ENCODE data around the gene MYB.

The MYB gene

GRCh38 chr6:135187372-135187771 lies 6.3 kb downstream of the MYB start:
- DNase-seq (ENCODE audit: low read depth in 4 of 4, low spot score in 1 of 4) = no peak

GRCh38 chr6:135188718-135189117 lies 7.6 kb downstream of the MYB start:
- no peak for DNase-seq (ENCODE audit: low read depth in 4 of 4, low spot score in 1 of 4)

- DNase-seq (ENCODE audit: low read depth in 4 of 4, low spot score in 1 of 4) = no peak
Measured at GRCh38 chr6:135189344-135189743, 8.2 kb downstream of the MYB start.

DNA sequence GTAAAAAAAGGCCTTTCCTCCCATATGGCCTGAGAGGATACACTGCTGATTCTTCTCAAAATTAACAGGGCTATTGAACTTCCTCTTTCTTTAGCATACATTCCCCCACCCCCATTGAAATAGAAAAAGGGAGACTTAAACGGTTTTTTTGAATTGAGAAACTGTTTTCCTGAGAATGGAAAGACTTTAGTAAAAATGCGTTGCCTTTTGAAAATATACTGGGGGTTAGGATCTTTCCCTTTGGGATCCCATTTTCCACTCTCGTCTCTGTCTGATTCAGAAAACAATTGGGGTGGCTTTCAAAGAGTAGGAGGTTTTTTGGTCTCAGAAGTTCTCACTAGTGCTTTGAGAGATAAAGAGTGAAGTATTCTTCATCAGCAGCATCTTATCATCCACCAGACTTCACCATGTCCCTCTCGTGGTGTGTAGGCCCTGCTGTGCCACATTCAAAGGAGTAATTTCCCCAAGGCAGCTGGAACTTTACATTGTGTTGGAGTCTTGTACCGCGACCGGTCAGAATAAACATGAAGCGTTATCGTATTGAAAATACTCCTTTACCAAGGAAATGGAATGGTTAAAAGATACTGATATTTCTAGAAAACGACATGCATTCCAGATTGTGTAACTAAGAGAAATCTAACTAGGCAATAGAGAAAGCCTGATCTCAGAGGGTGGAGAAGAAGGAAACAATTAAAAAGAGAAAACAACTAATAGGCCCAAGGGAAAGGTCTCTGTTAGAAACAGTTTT lies 10.6 kb downstream of the MYB start:
- DNase-seq (ENCODE audit: low read depth in 4 of 4, low spot score in 1 of 4) = no peak

GRCh38 chr6:135192256-135193174 lies 11.4 kb downstream of the MYB start:
- no peak for DNase-seq (ENCODE audit: low read depth in 4 of 4, low spot score in 1 of 4)

GRCh38 chr6:135193221-135193620 lies 12.1 kb downstream of the MYB start:
- DNase-seq (ENCODE audit: low read depth in 4 of 4, low spot score in 1 of 4) = no peak

DNA sequence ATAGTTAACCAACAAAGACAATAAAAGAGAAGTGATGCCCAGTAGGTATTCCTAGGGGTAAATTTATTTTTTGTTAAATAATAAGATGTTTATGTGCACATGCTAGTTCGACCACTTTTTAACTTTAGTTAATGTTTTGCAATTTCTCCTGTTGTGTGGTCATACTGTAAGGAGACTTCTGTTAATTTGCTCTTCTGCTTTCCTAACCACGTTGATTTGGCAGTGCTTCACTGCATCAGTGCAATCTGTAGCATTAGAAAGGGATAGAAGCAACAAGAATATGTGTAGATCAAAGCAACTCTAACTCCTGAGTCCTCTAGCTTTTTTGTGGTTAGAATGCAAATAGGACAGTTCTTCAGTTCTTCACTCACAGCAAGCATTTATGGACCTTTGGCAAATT lies 13.9 kb downstream of the MYB start:
- DNase-seq (ENCODE audit: low read depth in 4 of 4, low spot score in 1 of 4) = no peak

- no peak for DNase-seq (ENCODE audit: low read depth in 4 of 4, low spot score in 1 of 4)
Measured at GRCh38 chr6:135195522-135195921, 14.4 kb downstream of the MYB start.

GRCh38 chr6:135196739-135197510 lies 15.8 kb downstream of the MYB start:
- DNase-seq (ENCODE audit: low read depth in 4 of 4, low spot score in 1 of 4) = no peak

DNA sequence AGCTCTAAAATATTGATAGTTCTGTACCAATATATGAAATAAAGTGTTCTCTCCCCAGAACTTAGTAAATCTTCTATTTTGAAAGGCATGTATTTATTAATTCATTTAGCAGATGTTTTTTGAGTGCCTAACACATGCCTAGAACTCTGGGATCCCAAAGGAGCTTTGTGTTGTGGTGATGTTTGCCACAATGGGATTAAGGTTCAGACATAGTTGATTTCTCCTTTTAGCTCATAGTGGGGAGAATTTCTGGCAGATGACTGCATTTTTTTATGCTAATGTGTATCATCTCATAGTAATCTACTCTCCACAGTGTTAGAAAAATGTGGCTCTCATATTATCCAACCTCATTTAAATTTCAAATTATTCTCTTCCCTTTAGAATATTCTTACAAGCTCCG lies 21.7 kb downstream of the MYB start:
- DNase-seq (ENCODE audit: low read depth in 4 of 4, low spot score in 1 of 4) = no peak

DNA sequence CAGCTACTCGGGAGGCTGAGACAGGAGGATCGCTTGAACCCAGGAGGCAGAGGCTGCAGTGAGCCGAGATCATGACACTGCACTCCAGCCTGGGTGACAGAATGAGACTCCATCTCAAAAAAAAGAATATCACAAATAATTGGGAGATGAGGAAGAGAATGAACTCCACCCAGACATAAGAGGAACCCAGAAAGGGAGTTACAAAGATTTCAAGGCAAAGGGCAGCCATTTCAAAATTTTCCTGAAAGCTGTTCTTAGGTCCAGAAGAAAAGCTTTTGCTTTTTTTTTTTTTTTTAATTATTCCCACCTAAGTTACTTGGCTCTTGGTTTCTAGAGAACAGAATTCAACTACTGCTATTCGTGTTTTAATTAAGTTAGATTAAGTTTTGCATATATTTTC lies 23.8 kb downstream of the MYB start:
- DNase-seq (ENCODE audit: low read depth in 4 of 4, low spot score in 1 of 4) = no peak

- DNase-seq (ENCODE audit: low read depth in 4 of 4, low spot score in 1 of 4) = no peak
Measured at GRCh38 chr6:135209803-135210202, 28.7 kb downstream of the MYB start.

GRCh38 chr6:135210632-135211305 lies 29.7 kb downstream of the MYB start:
- DNase-seq (ENCODE audit: low read depth in 4 of 4, low spot score in 1 of 4) = no peak

GRCh38 chr6:135211306-135211702 lies 30.2 kb downstream of the MYB start:
- DNase-seq (ENCODE audit: low read depth in 4 of 4, low spot score in 1 of 4) = no peak

- no peak for DNase-seq (ENCODE audit: low read depth in 4 of 4, low spot score in 1 of 4)
Measured at GRCh38 chr6:135212020-135212806, 31.1 kb downstream of the MYB start.

- no peak for DNase-seq (ENCODE audit: low read depth in 4 of 4, low spot score in 1 of 4)
Measured at GRCh38 chr6:135212935-135213334, 31.8 kb downstream of the MYB start.

GRCh38 chr6:135213616-135214015 lies 32.5 kb downstream of the MYB start:
- no peak for DNase-seq (ENCODE audit: low read depth in 4 of 4, low spot score in 1 of 4)

DNA sequence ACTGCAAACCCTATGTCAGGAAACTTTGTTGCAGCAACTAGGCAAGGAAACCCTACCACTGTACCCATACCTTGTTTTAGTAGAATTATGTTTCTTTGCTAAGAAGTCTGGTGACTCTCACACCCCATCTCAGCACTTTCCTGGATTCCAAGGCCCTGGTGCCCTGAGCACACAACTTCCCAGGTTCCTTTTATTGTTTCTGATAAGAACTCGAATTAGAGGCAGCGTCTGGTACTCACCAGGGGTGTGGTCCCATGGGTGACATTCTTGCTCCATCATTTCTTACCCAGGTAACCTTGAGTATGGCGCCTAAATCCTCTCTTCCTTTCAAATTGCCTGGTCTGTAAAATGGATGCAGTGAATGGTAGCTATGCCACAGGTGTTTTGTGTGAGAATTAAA lies 34.1 kb downstream of the MYB start:
- no peak for DNase-seq (ENCODE audit: low read depth in 4 of 4, low spot score in 1 of 4)

DNA sequence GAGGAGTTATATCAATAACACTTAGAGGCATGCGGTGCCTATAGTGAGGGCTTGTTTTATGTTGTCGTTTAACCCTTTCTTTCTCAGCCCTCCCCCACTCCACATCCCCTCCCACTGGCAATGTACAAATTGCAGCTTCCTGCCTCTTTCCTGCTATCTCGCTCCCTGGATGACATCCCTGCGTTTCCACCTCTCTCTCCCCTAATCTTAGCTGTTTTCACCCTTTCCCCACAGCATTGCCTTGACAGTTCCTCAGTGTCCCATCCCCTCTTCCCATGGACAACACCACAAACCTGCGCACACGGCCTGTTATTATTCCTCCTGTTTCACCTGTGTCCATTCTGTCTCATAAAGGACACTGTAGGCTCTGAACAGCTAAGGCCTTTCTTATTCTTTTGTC lies 34.5 kb downstream of the MYB start:
- no peak for DNase-seq (ENCODE audit: low read depth in 4 of 4, low spot score in 1 of 4)

- DNase-seq (ENCODE audit: low read depth in 4 of 4, low spot score in 1 of 4) = no peak
Measured at GRCh38 chr6:135217663-135218062, 36.6 kb downstream of the MYB start.

All from stimulated activated CD4-positive, alpha-beta T cell treated with anti-CD3 and anti-CD28 coated beads, Interleukin-1b, Interleukin-23, amount 100 ng/mL, for 24 hours (primary cell).